DOHH2 (cell line): ENCODE measurements around the gene ITIH2.

Experiments
- H3F3A ChIP-seq: fragments of 200-600 bp; sonication (generic), shearing (Covaris generic); 2 replicates; pipeline ENCODE4 v1.6.0; 2016; ENCODE audit warnings: antibody characterized with exemption, mild to moderate bottlenecking; ENCODE audit not compliant: control insufficient read depth, insufficient read depth
- H3K27ac ChIP-seq: fragments of 200-600 bp; sonication (generic); 2 replicates; pipeline ENCODE4 v1.5.1; 2014; ENCODE audit warnings: low read depth, mild to moderate bottlenecking, low read length, moderate library complexity
- H3K27me3 ChIP-seq: fragments of 200-600 bp; sonication (generic); 2 replicates; pipeline ENCODE4 v1.6.1; 2014; ENCODE audit warnings: mild to moderate bottlenecking, low read length, mixed read lengths; ENCODE audit not compliant: control insufficient read depth
- H3K36me3 ChIP-seq: fragments of 200-600 bp; sonication (generic); 2 replicates; pipeline ENCODE4 v1.6.1; 2014; ENCODE audit warnings: mild to moderate bottlenecking, low read length, moderate library complexity, mixed read lengths; ENCODE audit not compliant: control insufficient read depth
- H3K4me1 ChIP-seq: fragments of 200-600 bp; sonication (generic); 2 replicates; pipeline ENCODE4 v1.6.1; 2014; ENCODE audit warnings: mild to moderate bottlenecking, low read length, mixed read lengths; ENCODE audit not compliant: control insufficient read depth
- H3K4me2 ChIP-seq: fragments of 200-600 bp; sonication (generic); 2 replicates; pipeline ENCODE4 v1.6.0; 2014; ENCODE audit warnings: mild to moderate bottlenecking, low read length, moderate library complexity
- H3K4me3 ChIP-seq: fragments of 200-600 bp; sonication (generic); 2 replicates; pipeline ENCODE4 v1.5.1; 2014; ENCODE audit warnings: mild to moderate bottlenecking, low read length, mixed read lengths
- H3K79me2 ChIP-seq: fragments of 200-600 bp; sonication (generic); 2 replicates; pipeline ENCODE4 v1.6.1; 2014; ENCODE audit warnings: mild to moderate bottlenecking, low read length, mixed read lengths; ENCODE audit not compliant: control insufficient read depth
- H3K9me2 ChIP-seq: fragments of 200-600 bp; sonication (generic); replicated peaks from 2 replicates; pipeline ENCODE4 v1.6.1; 2014; ENCODE audit warnings: mild to moderate bottlenecking, low read length, mixed read lengths; ENCODE audit not compliant: control insufficient read depth
- H3K9me3 ChIP-seq: fragments of 200-600 bp; sonication (generic); 2 replicates; pipeline ENCODE4 v1.6.1; 2014; ENCODE audit warnings: antibody characterized with exemption, low read length, mixed read lengths; ENCODE audit not compliant: control insufficient read depth, insufficient read depth
- H4K20me1 ChIP-seq: fragments of 200-600 bp; sonication (generic); 2 replicates; pipeline ENCODE4 v1.6.0; 2014; ENCODE audit warnings: low read depth, mild to moderate bottlenecking, antibody characterized with exemption, low read length, moderate library complexity; ENCODE audit not compliant: control insufficient read depth, insufficient read depth
- EZH2phosphoT487 ChIP-seq: fragments of 200-600 bp; sonication (generic); IDR thresholded peaks from 2 replicates; pipeline ENCODE4 v1.6.1; 2017; ENCODE audit warnings: borderline replicate concordance, mild to moderate bottlenecking, antibody characterized with exemption, low read length, moderate library complexity, mixed read lengths
- TF ChIP-seq, protein P1 (sequence below): fragments of 200-600 bp; sonication (generic); IDR thresholded peaks from one replicate; pipeline ENCODE4 v1.5.1; 2014; ENCODE audit warnings: antibody characterized with exemption, mild to moderate bottlenecking, low read depth, low read length; ENCODE audit not compliant: poor library complexity, severe bottlenecking

The ITIH2 gene

DNA sequence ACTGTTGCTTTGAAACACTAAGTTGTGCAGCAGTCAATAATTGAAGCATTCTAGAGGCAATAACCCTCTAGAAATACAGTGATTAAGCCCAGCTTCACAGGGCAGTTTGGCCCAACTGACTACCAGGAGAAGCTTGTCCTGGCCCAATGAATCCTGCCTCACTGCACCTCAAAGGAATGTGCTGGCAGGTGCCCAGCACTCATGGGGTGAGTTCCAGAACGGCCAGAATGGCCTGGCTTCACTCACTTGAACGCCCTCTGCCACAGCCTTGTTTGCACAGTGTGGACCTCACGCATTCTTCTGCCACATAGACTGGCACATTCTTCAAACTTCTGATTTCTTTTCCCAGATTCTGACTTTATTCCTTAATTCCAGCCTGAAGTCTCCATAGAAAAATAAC, 6.6 kb upstream of the ITIH2 start:
- Histone ChIP-seq H3K27ac (no peak overlapping the region), H3K4me1 (no peaks in the 10 kb centered on the region), H4K20me1 (no peaks in the 10 kb centered on the region), H3K4me3 (no peak overlapping the region), H3K79me2 (no peaks in the 10 kb centered on the region), H3K4me2 (no peak overlapping the region), H3K9me2 (no peaks in the 10 kb centered on the region), H3K36me3 (no peaks in the 10 kb centered on the region), H3K27me3 (no peaks in the 10 kb centered on the region), H3F3A (no peaks in the 10 kb centered on the region), H3K9me3 (peaks cover 17% of the 10 kb centered on the region; the same call in 1 of the 2 replicates)
- TF ChIP-seq, protein P1, sequence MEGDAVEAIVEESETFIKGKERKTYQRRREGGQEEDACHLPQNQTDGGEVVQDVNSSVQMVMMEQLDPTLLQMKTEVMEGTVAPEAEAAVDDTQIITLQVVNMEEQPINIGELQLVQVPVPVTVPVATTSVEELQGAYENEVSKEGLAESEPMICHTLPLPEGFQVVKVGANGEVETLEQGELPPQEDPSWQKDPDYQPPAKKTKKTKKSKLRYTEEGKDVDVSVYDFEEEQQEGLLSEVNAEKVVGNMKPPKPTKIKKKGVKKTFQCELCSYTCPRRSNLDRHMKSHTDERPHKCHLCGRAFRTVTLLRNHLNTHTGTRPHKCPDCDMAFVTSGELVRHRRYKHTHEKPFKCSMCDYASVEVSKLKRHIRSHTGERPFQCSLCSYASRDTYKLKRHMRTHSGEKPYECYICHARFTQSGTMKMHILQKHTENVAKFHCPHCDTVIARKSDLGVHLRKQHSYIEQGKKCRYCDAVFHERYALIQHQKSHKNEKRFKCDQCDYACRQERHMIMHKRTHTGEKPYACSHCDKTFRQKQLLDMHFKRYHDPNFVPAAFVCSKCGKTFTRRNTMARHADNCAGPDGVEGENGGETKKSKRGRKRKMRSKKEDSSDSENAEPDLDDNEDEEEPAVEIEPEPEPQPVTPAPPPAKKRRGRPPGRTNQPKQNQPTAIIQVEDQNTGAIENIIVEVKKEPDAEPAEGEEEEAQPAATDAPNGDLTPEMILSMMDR = no peak
- TF ChIP-seq EZH2phosphoT487 = no peak

GRCh38 chr10:7697426-7697825, 5.7 kb upstream of the ITIH2 start:
- Histone ChIP-seq H3K27me3 (no peaks in the 10 kb centered on the region), H3K9me2 (no peaks in the 10 kb centered on the region), H3K79me2 (no peaks in the 10 kb centered on the region), H3K4me2 (no peak overlapping the region), H3K9me3 (peaks cover 11% of the 10 kb centered on the region; the same call in 1 of the 2 replicates), H3K36me3 (no peaks in the 10 kb centered on the region), H3F3A (no peaks in the 10 kb centered on the region), H3K4me1 (no peaks in the 10 kb centered on the region), H3K4me3 (no peak overlapping the region), H4K20me1 (no peaks in the 10 kb centered on the region), H3K27ac (no peak overlapping the region)
- TF ChIP-seq EZH2phosphoT487 = no peak

DNA sequence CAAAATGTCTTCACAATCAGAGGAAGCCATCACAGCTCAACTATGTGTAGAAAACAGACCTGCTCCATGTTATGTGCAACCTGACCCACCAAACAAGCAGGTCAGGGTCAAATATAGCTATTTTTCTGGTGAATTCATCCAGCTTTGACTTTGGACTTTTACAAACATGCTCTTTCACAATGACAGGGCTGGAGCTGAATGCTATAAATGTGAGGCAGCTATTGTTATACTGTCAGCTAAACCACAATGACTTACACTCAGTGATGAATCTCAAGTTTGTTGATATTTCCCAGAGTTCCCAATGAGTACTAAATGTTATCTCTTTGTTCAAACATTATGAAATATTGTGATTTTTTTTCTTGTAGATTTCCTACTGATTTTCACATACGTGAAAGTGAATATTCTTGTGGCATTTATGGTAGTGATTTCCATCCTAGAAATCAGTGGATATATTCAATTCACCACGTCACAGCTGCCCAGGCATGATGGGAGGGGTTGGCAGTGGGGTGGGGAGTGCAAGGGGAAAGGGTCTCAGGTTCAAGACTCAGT, 2.5 kb upstream of the ITIH2 start:
- H3K4me3 ChIP-seq = no peak overlapping the region
- no peak overlapping the region for H3K4me2 ChIP-seq
- H3K9me3 ChIP-seq = no peaks in the 10 kb centered on the region
- H3K4me1 ChIP-seq = no peaks in the 10 kb centered on the region
- no peaks in the 10 kb centered on the region for H4K20me1 ChIP-seq
- H3K27me3 ChIP-seq = no peaks in the 10 kb centered on the region
- H3K9me2 ChIP-seq = no peaks in the 10 kb centered on the region
- no peaks in the 10 kb centered on the region for H3F3A ChIP-seq
- TF ChIP-seq, protein P1 = no peak
- TF ChIP-seq EZH2phosphoT487 = no peak
- H3K79me2 ChIP-seq = no peaks in the 10 kb centered on the region
- no peak overlapping the region for H3K27ac ChIP-seq
- H3K36me3 ChIP-seq = no peaks in the 10 kb centered on the region

- Histone ChIP-seq H3K9me3 (no peaks in the 10 kb centered on the region), H3K4me2 (no peak overlapping the region), H3K27me3 (peaks cover 2% of the 10 kb centered on the region; the same call in 1 of the 2 replicates), H4K20me1 (no peaks in the 10 kb centered on the region), H3F3A (no peaks in the 10 kb centered on the region), H3K9me2 (no peaks in the 10 kb centered on the region), H3K79me2 (no peaks in the 10 kb centered on the region), H3K4me3 (no peak overlapping the region), H3K36me3 (no peaks in the 10 kb centered on the region), H3K4me1 (no peaks in the 10 kb centered on the region), H3K27ac (no peak overlapping the region)
- TF ChIP-seq, protein P1 = no peak
- TF ChIP-seq EZH2phosphoT487 = no peak
Observed at GRCh38 chr10:7701158-7701742, 1.9 kb upstream of the ITIH2 start.
